OCI-M2 (cell line): ENCODE results near the gene LRRC19.
A peak's percentile ranks its signal among the peaks of the same experiment; 100 is the strongest.

Experiments
- DNase-seq: peaks from one replicate; lab custom pipeline; 2025; ENCODE audit not compliant: unreplicated experiment; lab: John Stamatoyannopoulos, UW

The LRRC19 gene

DNA sequence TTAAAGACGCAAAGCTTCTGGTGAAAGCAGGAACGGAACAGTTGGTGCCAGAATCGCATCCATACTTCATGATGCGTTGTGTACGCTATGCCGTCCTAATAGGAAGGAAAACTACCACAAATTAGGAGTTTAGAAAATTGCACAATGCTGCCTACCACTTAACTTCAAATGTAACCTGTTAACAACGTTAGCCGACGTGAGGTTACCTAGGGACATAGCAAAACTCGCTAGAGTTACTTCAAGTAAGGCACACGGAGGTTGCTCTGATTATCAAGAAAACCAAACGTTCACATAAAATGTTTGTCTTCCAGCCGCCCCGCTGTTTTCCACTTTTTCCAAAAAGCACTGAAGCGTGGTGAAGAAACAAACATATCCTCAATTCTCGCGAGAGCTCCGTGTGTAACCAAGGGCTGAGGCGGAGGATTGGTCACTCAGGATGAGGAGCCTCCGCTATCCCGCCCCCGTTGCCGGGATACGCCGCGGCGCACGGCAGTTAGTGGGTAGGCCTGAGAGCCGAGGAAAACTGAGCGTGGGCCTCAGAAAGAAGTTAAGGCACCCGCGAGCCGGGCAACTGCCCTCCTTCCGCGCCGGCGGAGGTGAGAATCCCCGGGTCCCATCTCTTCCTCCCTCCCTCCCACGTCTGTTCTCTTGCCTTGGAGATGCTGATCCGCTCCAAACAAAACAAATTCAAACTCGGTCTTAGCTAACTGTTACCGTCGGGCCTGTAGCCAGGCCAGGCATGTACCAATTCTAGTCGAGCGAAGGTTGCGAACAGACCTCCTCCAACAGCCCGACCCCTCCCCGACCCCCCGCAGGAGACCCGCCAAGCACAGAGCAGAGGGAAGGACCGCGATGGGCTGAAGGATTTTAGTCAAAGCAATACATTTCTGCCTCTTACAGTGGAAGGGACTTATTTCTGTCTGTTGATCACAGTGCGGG lies 49.3 kb downstream of the LRRC19 start, which contains the start of gene IFT74:
Gene IFT74, plus strand, starts transcription at position 492 of the 939 bp plus-strand sequence. CDS start 5,556 bp downstream, outside the sequence.
- peak; percentile 87 for DNase-seq

DNA sequence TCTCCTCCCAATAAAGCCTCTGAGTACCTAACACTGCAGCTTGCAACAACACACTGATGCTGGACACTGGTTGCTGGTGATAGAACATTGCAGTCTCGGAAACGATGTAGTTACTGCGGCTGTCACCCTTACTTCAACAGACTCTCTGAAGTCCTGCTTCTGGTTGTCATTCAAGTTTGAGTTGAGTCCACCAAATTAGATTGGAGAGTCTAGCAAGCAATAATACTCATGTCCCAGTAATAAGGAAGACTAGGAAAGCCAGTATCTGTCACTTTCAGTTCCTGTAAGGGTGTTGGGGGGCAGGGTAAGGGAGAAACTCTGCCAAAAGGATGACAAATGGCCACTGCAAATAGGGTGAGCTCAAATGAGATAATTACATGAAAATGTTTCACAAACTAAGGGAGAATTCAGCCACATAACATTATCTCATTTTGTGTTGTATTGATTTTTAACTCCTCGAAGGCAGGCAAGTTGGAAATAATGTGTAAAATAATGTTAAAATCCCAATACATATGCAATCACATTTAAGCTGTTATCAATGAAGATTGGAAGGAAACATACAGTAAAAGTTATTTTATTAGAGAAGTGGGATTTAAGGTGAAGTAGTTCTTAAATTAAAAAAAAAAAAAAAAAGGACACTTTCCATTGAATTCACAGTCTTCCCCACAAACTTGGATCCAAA lies 50.1 kb downstream of the LRRC19 start:
- peak; percentile 15 for DNase-seq

DNA sequence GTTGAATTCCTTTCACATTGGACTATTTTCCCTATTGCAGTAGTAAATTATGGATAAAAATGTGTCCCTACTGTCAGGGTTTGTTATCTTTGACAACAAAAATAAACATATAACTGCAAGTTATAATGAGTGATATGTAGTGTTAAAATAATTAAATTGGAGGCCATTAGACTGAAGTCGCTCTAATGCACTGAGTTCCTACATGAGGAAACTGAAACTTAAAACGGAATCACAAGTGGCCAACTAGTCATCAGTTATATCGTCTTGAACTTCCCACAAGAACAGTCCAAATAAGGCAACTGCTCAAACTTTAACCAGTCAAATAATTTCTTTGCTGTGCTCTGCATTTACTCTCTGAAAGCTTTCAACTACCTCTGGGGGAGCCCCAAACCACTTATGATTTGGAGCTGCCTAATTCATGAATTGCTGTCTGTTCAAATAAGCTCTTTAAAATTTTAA lies 51.4 kb downstream of the LRRC19 start:
- no peak for DNase-seq

DNA sequence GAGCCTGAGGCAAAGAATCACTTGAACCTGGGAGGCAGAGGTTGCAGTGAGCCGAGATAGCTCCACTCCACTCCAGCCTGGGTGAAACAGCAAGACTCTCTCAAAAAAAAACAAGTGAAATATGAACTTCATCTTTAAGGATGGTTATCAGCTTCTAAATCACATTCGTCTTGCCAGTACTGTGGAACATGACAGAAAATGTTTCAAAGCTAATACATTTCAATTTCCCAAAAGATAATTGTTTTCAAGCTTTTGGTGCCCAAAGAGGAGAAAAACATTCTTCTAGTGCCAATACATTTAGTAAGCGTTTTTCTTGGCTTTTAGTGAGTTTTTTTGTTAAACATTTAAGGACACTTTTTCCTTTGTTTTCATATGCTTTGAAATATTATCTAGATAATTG lies 53.7 kb downstream of the LRRC19 start:
- no peak for DNase-seq

DNA sequence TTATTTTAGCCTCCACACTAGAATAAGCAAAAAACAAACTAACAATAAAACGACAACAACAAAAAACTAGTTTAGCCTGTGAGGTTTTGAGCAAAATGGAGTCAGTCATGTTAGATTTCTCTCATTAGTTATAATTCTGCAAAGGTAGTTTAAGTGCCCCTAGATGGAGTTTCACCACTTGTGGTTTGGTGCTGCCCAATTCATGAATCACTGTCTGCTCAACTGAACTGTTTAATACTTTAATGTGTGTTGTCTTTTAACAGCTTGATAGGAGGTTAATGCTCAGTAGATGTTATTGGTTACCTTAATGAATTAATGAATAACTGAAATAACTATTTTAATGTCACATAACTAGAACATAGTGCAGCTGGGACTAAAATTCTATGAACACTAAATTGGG lies 55.0 kb downstream of the LRRC19 start:
- DNase-seq: no peak

DNA sequence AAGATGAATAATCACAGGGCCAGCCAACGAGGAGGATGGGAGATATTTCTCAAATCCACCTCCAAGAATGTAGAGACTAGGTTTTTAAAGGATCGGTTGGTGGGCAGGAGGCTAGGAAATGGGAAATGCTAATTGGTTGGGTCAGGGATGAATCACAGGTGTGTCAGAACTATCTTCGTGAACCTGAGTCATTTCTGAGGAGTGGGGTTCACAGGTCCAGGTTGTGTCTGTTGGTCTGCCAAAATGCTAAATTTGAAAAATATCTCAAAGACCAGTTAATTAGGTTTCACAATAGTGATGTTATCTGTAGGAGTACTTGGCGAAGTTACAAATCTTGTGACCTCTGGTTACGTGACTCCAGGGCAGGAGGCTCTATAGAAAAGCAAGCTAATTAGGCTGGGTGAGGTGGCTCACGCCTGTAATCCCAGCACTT lies 55.8 kb downstream of the LRRC19 start:
- DNase-seq: no peak

DNA sequence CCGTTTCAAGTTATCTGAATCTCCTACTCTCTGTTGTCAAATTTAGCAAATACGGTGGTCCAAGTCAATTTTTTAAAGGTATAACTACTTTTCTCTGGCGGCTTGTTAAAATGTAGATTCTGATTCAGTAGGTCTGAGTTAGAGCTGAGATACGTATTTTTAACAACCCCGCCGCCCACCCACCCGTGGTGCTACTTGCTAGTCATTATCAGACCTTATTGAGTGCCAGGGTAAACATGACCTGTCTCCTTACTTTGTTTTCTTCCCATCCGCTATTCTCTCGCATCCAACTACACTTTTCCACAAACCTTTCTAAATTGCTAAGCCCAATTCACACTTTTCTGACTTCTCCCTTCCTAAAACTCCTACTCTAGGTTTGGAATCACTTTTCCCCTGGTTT lies 57.7 kb downstream of the LRRC19 start:
- no peak for DNase-seq

DNA sequence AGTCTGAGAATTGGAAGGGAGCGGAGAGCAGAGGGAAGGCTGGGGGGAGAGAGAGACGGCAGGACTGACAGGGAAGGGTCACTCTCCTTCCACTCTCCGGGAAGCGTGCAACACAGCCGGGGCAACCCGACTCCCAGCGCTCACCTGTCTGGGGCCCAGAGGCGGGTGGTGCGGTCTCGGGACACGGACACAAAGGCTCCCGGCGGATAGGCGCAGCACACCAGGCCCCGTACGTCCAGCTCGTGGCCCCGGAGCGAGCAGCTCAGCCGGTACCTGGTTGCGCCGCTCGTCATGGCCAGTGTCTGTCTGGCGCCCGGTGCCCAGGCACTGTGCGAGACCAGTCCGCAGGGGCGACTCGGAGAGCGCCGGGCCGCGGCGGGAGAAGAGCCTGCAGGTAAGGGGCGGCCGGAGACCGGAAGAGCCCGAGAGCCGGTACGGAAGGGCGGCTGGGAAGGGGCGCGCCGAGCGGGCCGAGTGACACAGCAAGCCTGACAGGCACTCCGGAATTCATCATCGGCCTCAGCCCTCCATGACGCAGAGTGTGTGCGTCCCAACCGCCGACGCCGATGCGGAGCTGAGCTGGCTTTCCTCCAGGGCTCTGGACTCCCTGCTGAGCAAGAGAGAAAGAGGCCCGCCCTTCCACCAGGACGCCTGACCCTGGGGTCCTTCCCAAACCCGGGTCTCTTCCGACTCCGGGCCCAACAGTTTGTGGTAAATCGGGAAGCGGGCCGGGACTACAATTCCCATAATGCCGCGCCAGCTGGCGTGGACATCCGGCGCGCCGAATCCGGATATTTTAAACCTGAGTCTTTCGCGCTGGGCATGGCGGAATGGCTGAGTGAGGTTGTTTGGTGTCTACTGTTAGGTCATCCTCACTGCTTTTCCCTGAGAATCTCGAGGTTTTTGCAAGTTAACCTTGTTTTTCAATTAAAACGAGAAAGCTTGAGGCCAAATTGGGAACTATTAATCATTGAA lies 58.4 kb downstream of the LRRC19 start, which contains the start of gene PLAA:
Gene PLAA, minus strand, starts transcription at position 490 of the 975 bp plus-strand sequence. Its CDS starts 197 bp downstream, at position 293.
- peak; percentile 68 for DNase-seq

DNA sequence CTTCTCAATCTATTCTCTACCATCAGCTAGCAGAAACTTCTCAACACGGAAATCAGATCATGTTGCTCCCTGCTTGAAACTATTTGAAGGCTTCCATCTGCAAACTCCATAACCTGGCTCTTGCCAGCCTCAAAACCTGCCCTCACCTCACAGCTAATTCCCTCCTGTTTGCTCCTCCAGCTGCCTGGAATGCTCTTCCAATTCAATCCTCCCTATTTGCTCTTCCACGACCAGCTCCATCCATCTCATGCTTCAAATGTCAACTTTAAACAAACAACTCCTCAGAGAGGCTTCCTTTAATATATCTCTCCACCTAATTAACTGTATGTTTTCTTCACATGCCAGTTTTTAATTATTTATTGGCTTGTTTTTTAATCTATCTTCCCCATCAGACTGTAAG lies 59.9 kb downstream of the LRRC19 start:
- DNase-seq: no peak
